GM12872 (cell line): ENCODE measurements around the gene USP15.

Source experiments
- CTCF ChIP-seq: IDR thresholded peaks from 3 replicates; pipeline ENCODE4 v1.5.1; 2011; ENCODE audit warnings: low read depth, mild to moderate bottlenecking, low read length, moderate library complexity; ENCODE audit not compliant: insufficient read depth

USP15 gene

DNA sequence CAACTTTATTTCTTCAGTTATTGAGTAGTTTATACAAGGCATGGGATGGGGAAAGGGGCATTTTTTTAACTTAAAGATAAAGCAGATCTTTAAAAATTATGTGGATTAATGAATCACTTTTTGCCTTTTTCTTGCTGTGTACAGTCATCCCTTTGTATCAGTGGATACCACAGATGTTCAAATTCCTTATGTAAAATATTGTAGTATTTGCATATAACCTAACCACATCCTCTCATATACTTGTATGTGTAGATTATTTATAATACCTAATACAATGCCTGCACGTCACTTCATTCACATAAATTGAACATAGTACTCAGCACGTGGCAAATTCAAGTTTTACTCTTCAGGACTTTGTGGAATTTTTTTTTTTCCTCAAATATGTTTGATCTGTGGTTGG, 139.9 kb downstream of the USP15 start:
- no peak for TF ChIP-seq CTCF

DNA sequence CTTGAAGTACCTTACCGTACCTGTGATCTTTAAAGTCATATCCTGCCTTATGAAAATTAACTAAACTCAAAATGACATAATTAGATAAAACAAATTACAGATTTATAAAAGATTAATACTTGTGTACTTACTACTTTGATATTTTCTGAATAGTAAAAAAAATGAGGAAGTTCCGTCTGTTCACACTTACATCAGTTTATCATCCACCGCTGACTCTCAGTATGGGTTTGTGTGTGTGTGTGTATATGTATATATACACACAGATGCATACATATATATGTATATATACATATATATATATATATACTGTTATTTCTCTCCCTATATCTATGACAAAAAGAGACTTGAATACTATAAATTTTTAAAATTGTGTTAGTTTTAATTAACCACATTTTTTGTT, 141.4 kb downstream of the USP15 start:
- no peak for TF ChIP-seq CTCF

GRCh38 chr12:62403031-62403430, 142.8 kb downstream of the USP15 start:
- TF ChIP-seq CTCF, result no peak

GRCh38 chr12:62407587-62407986, 147.4 kb downstream of the USP15 start:
- TF ChIP-seq CTCF, result no peak

DNA sequence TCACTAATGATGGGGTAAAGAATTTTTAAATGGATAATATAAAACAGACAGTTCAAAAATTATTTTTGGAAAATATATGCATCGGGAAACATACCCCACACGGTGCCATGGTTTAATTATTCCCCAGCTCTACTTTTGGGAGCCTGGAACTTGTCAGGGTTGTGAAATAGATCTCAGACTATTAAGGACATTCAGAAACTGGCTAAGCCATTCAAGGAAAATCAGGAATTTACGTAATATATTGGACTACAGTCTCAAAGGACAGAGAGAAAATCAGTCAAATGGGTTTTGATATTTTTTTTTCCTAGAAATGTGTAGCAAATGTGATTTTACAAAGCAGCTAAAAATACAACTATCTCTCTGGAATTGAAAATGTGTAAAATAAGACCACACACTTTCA, 148.9 kb downstream of the USP15 start:
- TF ChIP-seq CTCF, result no peak

- TF ChIP-seq CTCF, result no peak
Measured at GRCh38 chr12:62414180-62414579, 154.0 kb downstream of the USP15 start.

DNA sequence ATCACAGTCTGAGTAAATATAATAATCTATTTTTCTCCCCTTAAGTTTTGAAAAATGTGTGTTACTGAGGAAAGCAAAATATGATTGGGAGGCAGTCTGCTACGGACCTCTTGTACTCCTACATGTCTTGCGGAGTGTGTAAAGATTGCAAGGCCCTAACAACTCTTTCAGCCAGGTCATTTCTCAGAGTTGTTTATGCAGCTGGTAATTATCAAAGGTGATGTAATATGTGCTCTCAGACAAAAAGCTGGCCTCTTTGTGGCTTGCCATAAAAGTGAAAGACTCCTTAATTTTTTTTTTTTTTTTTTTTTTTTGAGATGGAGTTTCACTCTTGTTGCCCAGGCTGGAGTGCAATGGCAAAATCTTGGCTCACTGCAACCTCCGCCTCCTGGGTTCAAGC, 165.9 kb downstream of the USP15 start:
- TF ChIP-seq CTCF, result no peak

DNA sequence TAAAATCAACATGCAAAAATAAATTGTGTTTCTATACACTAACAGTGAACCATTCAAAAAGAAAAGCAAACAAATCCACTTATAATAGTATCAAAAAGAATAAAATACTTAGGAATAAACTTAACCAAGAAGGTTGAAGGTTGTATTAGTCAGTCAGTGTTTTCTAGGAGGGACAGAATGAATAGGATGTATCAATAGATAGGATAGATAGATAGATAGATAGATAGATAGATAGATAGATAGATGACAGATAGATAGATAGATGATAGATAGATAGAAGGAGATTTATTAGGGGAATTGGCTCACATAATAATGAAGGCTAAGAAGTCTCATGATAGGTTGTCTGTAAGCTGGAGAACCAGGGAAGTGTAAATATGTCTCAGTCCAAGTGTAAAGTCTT, 169.3 kb downstream of the USP15 start:
- no peak for TF ChIP-seq CTCF
